CD4-positive, alpha-beta T cell (primary cell): ENCODE results near the gene CERCAM. TPM values are rescaled to one million over a fixed set of nuclear protein-coding genes. Genes with fewer than 3 reads are reported as not detected.
A peak's percentile ranks its signal among the peaks of the same experiment; 100 is the strongest.

Experiments
- ATAC-seq: fragments of 200-7000 bp; cut with Tn5 transposase; one replicate; pipeline ENCODE4 v1.10.0; 2022; ENCODE audit warnings: mild to moderate bottlenecking; ENCODE audit not compliant: poor library complexity
- CTCF ChIA-PET: fragments of 350-600 bp; sonication (Branson Sonifier 250); formaldehyde crosslinking; loops from one replicate; lab custom pipeline; 2021; ENCODE audit warnings: antibody characterized with exemption, inconsistent platforms; lab: Charles Lee
- POLR2A ChIA-PET: fragments of 350-600 bp; sonication (Branson Sonifier 250); formaldehyde crosslinking; loops from one replicate; lab custom pipeline; 2021; ENCODE audit warnings: antibody characterized with exemption, inconsistent platforms; lab: Charles Lee
- DNase-seq, 14 experiments: peaks; one replicate each; pipeline ENCODE4 v3.0.0-alpha.2; 2013 to 2020; ENCODE audit warnings: mixed read lengths in 2 of 14
- H3K27ac ChIP-seq, 2 donors: one replicate each; pipeline versions ENCODE4 v1.5.1 to v1.7.0; 2013; ENCODE audit warnings: low read length in 2 of 2, low read depth in 1 of 2, mild to moderate bottlenecking in 1 of 2
- H3K27me3 ChIP-seq, 2 experiments: 1 replicate in 1 of 2; 2 replicates in 1 of 2; pipeline versions ENCODE4 v1.6.1 to v1.7.0; 2013; ENCODE audit warnings: low read length in 2 of 2, control low read depth in 1 of 2, mild to moderate bottlenecking in 1 of 2, moderate library complexity in 1 of 2; ENCODE audit not compliant: insufficient read depth in 2 of 2, control insufficient read depth in 1 of 2
- H3K36me3 ChIP-seq: one replicate; pipeline ENCODE4 v1.6.1; 2013; ENCODE audit warnings: low read length, control low read depth; ENCODE audit not compliant: insufficient read depth
- H3K4me1 ChIP-seq: one replicate; pipeline ENCODE4 v1.6.1; 2013; ENCODE audit warnings: low read length, control low read depth; ENCODE audit not compliant: insufficient read depth
- H3K4me3 ChIP-seq: one replicate; pipeline ENCODE4 v1.5.1; 2013; ENCODE audit warnings: mild to moderate bottlenecking, low read length, moderate library complexity
- H3K9me3 ChIP-seq, 2 experiments: 1 replicate in 1 of 2; 2 replicates in 1 of 2; pipeline versions ENCODE4 v1.6.1 to v1.7.0; 2013; ENCODE audit warnings: low read length in 2 of 2, mild to moderate bottlenecking in 2 of 2, control low read depth in 1 of 2, moderate library complexity in 1 of 2; ENCODE audit not compliant: control insufficient read depth in 1 of 2, insufficient read depth in 1 of 2
- H3K27ac Mint-ChIP-seq: one replicate; pipeline ENCODE4 v1.8.0; 2020; ENCODE audit warnings: mixed read lengths
- H3K27me3 Mint-ChIP-seq: one replicate; pipeline ENCODE4 v1.8.0; 2021; ENCODE audit warnings: mixed read lengths
- H3K36me3 Mint-ChIP-seq: one replicate; pipeline ENCODE4 v1.8.0; 2021; ENCODE audit warnings: low read depth, mixed read lengths
- H3K4me1 Mint-ChIP-seq: one replicate; pipeline ENCODE4 v1.8.0; 2021; ENCODE audit warnings: low read depth, mixed read lengths
- H3K4me3 Mint-ChIP-seq: one replicate; pipeline ENCODE4 v1.8.0; 2020; ENCODE audit warnings: mild to moderate bottlenecking, mixed read lengths
- H3K9me3 Mint-ChIP-seq: one replicate; pipeline ENCODE4 v1.8.0; 2020; ENCODE audit warnings: mixed read lengths
- intact Hi-C, 2 experiments: fragments of 100-400 bp; cut with DNase I in 1 of 2; cut with micrococcal nuclease in 1 of 2; formaldehyde crosslinking; loops; one replicate each; pipeline versions ENCODE4 v1.15.1 to v1.9.0; 2023 to 2025; cut with DNase I, micrococcal nuclease
- total RNA-seq, 174 experiments: library from RNA in 2 of 174; stranded (reverse) in 2 of 174; gene quantifications; one replicate each; pipeline ENCODE4 v1.2.3 and lab custom pipeline; 2021 to 2026
- TF ChIP-seq, protein P1 (sequence below): fragments of 200-600 bp; IDR thresholded peaks from one replicate; pipeline ENCODE4 v1.8.0; 2022; ENCODE audit warnings: antibody characterized with exemption, mild to moderate bottlenecking

The CERCAM gene
- total RNA-seq, 2 experiments from 2014 or later: 0.30 to 0.31 TPM

DNA sequence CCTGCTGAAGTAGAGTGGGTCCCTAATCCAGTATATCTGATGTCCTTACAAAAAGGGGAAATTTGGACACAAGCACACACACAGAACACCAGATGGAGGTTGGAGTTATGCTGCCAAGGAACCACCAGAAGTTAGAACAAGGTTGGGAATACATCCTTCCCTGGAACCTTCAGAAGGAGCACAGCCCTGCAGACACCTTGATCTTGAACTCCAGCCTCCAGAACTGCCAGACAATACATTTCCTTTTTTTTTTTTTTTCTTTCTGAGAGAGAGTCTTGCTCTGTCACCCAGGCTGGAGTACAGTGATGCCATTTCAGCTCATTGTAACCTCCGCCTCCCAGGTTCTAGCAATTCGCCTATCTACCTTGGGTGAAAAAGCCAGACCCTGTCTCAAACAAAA lies 28.1 kb downstream of the CERCAM start:
- no peak for DNase-seq
- no peaks in the 10 kb centered on the region for H3K4me1 ChIP-seq
- no peaks in the 10 kb centered on the region for H3K36me3 ChIP-seq
- ChIA-PET POLR2A (no interaction called here), CTCF (interaction anchor here (1.1 kb wide), 1 partner anchor 87 kb away, joined by 3 read pairs; no protein-coding TSS in a partner anchor)
- H3K4me3 ChIP-seq: no peak overlapping the region
- H3K9me3 Mint-ChIP-seq: no peaks in the 10 kb centered on the region
- no peaks in the 10 kb centered on the region for H3K4me1 Mint-ChIP-seq
- intact Hi-C loops: no loop called here
- H3K27me3 ChIP-seq: no peaks in the 10 kb centered on the region
- TF ChIP-seq, protein P1, sequence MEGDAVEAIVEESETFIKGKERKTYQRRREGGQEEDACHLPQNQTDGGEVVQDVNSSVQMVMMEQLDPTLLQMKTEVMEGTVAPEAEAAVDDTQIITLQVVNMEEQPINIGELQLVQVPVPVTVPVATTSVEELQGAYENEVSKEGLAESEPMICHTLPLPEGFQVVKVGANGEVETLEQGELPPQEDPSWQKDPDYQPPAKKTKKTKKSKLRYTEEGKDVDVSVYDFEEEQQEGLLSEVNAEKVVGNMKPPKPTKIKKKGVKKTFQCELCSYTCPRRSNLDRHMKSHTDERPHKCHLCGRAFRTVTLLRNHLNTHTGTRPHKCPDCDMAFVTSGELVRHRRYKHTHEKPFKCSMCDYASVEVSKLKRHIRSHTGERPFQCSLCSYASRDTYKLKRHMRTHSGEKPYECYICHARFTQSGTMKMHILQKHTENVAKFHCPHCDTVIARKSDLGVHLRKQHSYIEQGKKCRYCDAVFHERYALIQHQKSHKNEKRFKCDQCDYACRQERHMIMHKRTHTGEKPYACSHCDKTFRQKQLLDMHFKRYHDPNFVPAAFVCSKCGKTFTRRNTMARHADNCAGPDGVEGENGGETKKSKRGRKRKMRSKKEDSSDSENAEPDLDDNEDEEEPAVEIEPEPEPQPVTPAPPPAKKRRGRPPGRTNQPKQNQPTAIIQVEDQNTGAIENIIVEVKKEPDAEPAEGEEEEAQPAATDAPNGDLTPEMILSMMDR: no peak
- no peak for ATAC-seq
- no peaks in the 10 kb centered on the region for H3K27me3 Mint-ChIP-seq
- H3K9me3 ChIP-seq: no peaks in the 10 kb centered on the region
- no peak overlapping the region for H3K27ac ChIP-seq
- no peaks in the 10 kb centered on the region for H3K36me3 Mint-ChIP-seq
- no peak overlapping the region for H3K27ac Mint-ChIP-seq
- no peak overlapping the region for H3K4me3 Mint-ChIP-seq

DNA sequence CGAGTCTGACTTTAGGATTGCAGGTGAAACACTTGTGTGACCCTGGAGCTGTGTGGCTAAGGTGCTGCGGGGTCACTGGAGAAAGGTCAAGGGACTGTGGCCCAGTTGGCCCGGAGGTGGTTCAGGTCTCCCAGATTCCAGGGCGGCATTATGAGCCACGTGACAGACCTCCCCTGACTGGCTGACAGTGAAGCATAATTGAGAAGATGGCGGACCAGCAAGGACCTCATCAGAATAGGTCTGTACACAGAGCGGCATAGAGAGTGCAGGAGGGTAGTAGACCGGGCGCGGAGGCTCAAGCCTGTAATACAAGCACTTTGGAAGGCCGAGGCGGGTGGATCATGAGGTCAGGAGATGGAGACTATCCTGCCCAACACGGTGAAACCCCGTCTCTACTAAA lies 34.3 kb downstream of the CERCAM start:
- TF ChIP-seq, protein P1: no peak
- Histone ChIP-seq H3K27ac (no peak overlapping the region), H3K4me1 (peaks cover 19% of the 10 kb centered on the region), H3K9me3 (no peaks in the 10 kb centered on the region), H3K27me3 (no peaks in the 10 kb centered on the region), H3K36me3 (peaks cover 10% of the 10 kb centered on the region), H3K4me3 (no peak overlapping the region)
- DNase-seq (peak in 1 of 14 experiments; percentile 34), ATAC-seq (no peak)
- intact Hi-C loops: loop anchor here (5.0 to 10.0 kb wide), 4 partner anchors 83 to 330 kb away; partner anchors contain the start of genes URM1 (in 2 of the 2), COQ4 (in 1 of the 2), SPTAN1 (in 1 of the 2) and TBC1D13 (in 1 of the 2)
- POLR2A ChIA-PET: interaction anchor here (0.9 to 1.3 kb wide), 3 partner anchors 8 to 98 kb away, joined by 3 to 5 read pairs (median 4); partner anchors contain the start of gene SPTAN1
- Mint-ChIP-seq H3K4me1 (peaks cover 11% of the 10 kb centered on the region), H3K36me3 (peaks cover 9% of the 10 kb centered on the region), H3K4me3 (peak overlapping the region; percentile 89), H3K27me3 (no peaks in the 10 kb centered on the region), H3K9me3 (no peaks in the 10 kb centered on the region), H3K27ac (peak overlapping the region; percentile 89)
- CTCF ChIA-PET: interaction anchor here (1.0 to 1.3 kb wide), 4 partner anchors 16 to 114 kb away, joined by 3 to 5 read pairs (median 4); no protein-coding TSS in a partner anchor

DNA sequence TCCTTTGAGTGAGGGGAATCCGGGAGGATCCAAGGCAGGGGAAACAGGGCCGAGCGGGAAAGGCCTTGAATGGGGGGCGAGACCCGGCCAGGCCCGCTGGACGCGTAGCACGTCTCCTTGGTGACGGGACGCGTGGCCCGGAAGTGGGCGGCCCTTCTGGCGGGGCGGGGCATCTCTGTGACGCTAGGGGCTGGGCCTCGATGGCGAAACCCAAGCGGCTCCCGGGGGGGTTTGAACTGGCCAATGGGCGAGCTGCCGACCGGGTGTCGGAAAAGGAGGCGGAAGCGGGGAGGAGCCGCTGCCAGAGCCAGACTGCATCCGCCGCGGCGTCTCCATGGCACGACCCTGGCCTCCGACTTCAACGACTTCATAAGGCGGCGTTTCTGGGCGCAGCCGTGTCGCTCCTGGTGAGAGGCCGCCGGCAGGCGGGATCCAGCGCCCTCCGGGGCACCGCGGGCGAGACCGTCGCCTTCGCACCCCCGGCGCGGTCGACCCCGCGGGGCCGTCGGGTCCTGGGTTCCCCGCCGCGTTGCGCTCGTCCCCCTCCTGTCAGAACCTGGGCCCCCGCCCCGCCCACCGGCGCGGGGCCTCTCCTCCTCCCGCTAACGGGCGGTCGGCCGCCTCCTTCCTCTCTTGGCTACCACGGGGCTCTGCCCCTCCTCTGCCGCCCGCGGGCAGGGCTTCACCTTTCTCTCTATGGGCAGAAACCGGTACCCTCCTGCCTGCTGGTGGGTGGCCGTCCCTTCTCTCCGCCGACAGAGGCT lies 35.4 kb downstream of the CERCAM start, which contains the start of gene ODF2:
Gene ODF2, plus strand, starts transcription at position 158 of the 764 bp plus-strand sequence. Its CDS starts 86 bp downstream, at position 244.
- peak within 1 kb of the TSS; percentile 83 to 86 for H3K27ac ChIP-seq
- peak within 1 kb of the TSS; percentile 91 for H3K4me3 ChIP-seq
- TF ChIP-seq, protein P1: no peak
- CTCF ChIA-PET: interaction anchor here (0.7 to 1.3 kb wide), 5 partner anchors 17 to 115 kb away, joined by 3 to 5 read pairs (median 4); no protein-coding TSS in a partner anchor
- DNase-seq (peak; percentile 97 to 99 (median 98)), ATAC-seq (peak; percentile 90)
- H3K27me3 Mint-ChIP-seq: no peaks in the 10 kb centered on the region
- H3K9me3 Mint-ChIP-seq: no peaks in the 10 kb centered on the region
- H3K27ac Mint-ChIP-seq: peak within 1 kb of the TSS; percentile 89
- peaks cover 19% of the 10 kb centered on the region for H3K4me1 ChIP-seq
- intact Hi-C loops: loop anchor here (1.0 to 10.0 kb wide), 6 partner anchors 48 to 329 kb away; partner anchors contain the start of genes GLE1 (in 2 of the 2), COQ4 (in 1 of the 2), GOLGA2 (in 1 of the 2) and SPTAN1 (in 1 of the 2)
- H3K9me3 ChIP-seq: no peaks in the 10 kb centered on the region
- H3K36me3 ChIP-seq: peaks cover 20% of the 10 kb centered on the region
- no peaks in the 10 kb centered on the region for H3K27me3 ChIP-seq
- peak within 1 kb of the TSS; percentile 91 for H3K4me3 Mint-ChIP-seq
- peaks cover 11% of the 10 kb centered on the region for H3K4me1 Mint-ChIP-seq
- H3K36me3 Mint-ChIP-seq: peaks cover 19% of the 10 kb centered on the region
- POLR2A ChIA-PET: interaction anchor here (0.6 to 1.3 kb wide), 5 partner anchors 9 to 97 kb away, joined by 3 to 7 read pairs (median 4); partner anchors contain the start of genes GLE1 and SPTAN1
